WTC11 (cell line): ENCODE data around the gene TXNRD2. TPM values are rescaled to one million over a fixed set of nuclear protein-coding genes. Genes with fewer than 3 reads are reported as not detected.
"Not testable (repeated sequence)": the region's sequence is repeated elsewhere in the genome, so short reads cannot be mapped to it uniquely, and the experiment has no call there.

ENCODE experiments used
- ATAC-seq: fragments of 200-7000 bp; cut with Tn5 transposase; 2 replicates; pipeline ENCODE4 v1.10.0; 2021; ENCODE audit warnings: mild to moderate bottlenecking, moderate library complexity
- CTCF ChIA-PET: fragments of 300-600 bp; sonication (Branson Sonifier 250); formaldehyde crosslinking; loops from one replicate; lab custom pipeline; 2021; ENCODE audit warnings: antibody characterized with exemption; lab: Charles Lee
- POLR2A ChIA-PET: fragments of 350-600 bp; sonication (Branson Sonifier 250); formaldehyde crosslinking; loops from one replicate; lab custom pipeline; 2021; ENCODE audit warnings: antibody characterized with exemption; lab: Charles Lee
- DNase-seq: peaks from one replicate; pipeline ENCODE4 v3.0.0; 2021; ENCODE audit warnings: low spot score
- H3K27ac Mint-ChIP-seq: 2 replicates; pipeline ENCODE4 v1.8.0; 2021; ENCODE audit warnings: mixed read lengths
- H3K27me3 Mint-ChIP-seq: 2 replicates; pipeline ENCODE4 v1.8.0; 2021; ENCODE audit warnings: low read depth, mild to moderate bottlenecking, moderate library complexity, mixed read lengths
- H3K36me3 Mint-ChIP-seq: 2 replicates; pipeline ENCODE4 v1.8.0; 2021; ENCODE audit warnings: mixed read lengths
- H3K4me1 Mint-ChIP-seq: 2 replicates; pipeline ENCODE4 v1.8.0; 2022; ENCODE audit warnings: mixed read lengths
- H3K4me3 Mint-ChIP-seq: 2 replicates; pipeline ENCODE4 v1.8.0; 2021; ENCODE audit warnings: mild to moderate bottlenecking, moderate library complexity, mixed read lengths
- H3K9me3 Mint-ChIP-seq: 2 replicates; pipeline ENCODE4 v1.8.0; 2021; ENCODE audit warnings: mixed read lengths
- CREB1 ChIP-seq: sonication (generic); formaldehyde crosslinking; IDR thresholded peaks from 2 replicates; pipeline ENCODE4 v1.8.0; 2023; ENCODE audit warnings: mild to moderate bottlenecking, missing genetic modification reagents
- FOXK1 ChIP-seq: sonication (generic); formaldehyde crosslinking; IDR thresholded peaks from 2 replicates; pipeline ENCODE4 v1.8.0; 2022; ENCODE audit warnings: mild to moderate bottlenecking, moderate library complexity, missing genetic modification reagents
- KAT7 ChIP-seq: sonication (generic); formaldehyde crosslinking; IDR thresholded peaks from 2 replicates; pipeline ENCODE4 v1.8.1; 2023; ENCODE audit warnings: missing genetic modification reagents, mild to moderate bottlenecking, borderline replicate concordance
- NFE2L1 ChIP-seq: sonication (generic); formaldehyde crosslinking; IDR thresholded peaks from 2 replicates; pipeline ENCODE4 v1.8.1; 2023; ENCODE audit warnings: missing genetic modification reagents
- NFYB ChIP-seq: sonication (generic); formaldehyde crosslinking; conservative IDR thresholded peaks from 2 replicates; pipeline ENCODE4 v1.8.0; 2022; ENCODE audit warnings: low read depth, missing genetic modification reagents
- NR3C1 ChIP-seq: sonication (generic); formaldehyde crosslinking; conservative IDR thresholded peaks from 2 replicates; pipeline ENCODE4 v1.8.1; 2023; ENCODE audit warnings: low read depth, mild to moderate bottlenecking, missing genetic modification reagents
- PRRX2 ChIP-seq: fragments of 250-450 bp; sonication (Bioruptor Pico); IDR thresholded peaks from 2 replicates; pipeline ENCODE4 v1.8.0; 2021; ENCODE audit warnings: mild to moderate bottlenecking
- SMAD3 ChIP-seq: sonication (generic); formaldehyde crosslinking; IDR thresholded peaks from 2 replicates; pipeline ENCODE4 v1.8.0; 2022; ENCODE audit warnings: missing genetic modification reagents, mild to moderate bottlenecking, borderline replicate concordance
- STAT6 ChIP-seq: sonication (generic); formaldehyde crosslinking; conservative IDR thresholded peaks from 2 replicates; pipeline ENCODE4 v1.8.1; 2023; ENCODE audit warnings: mild to moderate bottlenecking, low read depth, missing genetic modification reagents, moderate library complexity
- TEAD4 ChIP-seq: sonication (generic); formaldehyde crosslinking; IDR thresholded peaks from 2 replicates; pipeline ENCODE4 v1.8.0; 2022; ENCODE audit warnings: mild to moderate bottlenecking, missing genetic modification reagents
- ZNF121 ChIP-seq: sonication (generic); formaldehyde crosslinking; IDR thresholded peaks from 2 replicates; pipeline ENCODE4 v1.8.0; 2023; ENCODE audit warnings: missing genetic modification reagents
- ZNF138 ChIP-seq: sonication (generic); formaldehyde crosslinking; conservative IDR thresholded peaks from 2 replicates; pipeline ENCODE4 v1.8.1; 2022; ENCODE audit warnings: mild to moderate bottlenecking, moderate library complexity, missing genetic modification reagents
- ZNF671 ChIP-seq: fragments of 250-450 bp; sonication (Bioruptor Pico); IDR thresholded peaks from 2 replicates; pipeline ENCODE4 v1.8.0; 2021; ENCODE audit warnings: mild to moderate bottlenecking
- total RNA-seq: library from RNA; stranded (reverse); gene quantifications from 3 replicates; pipeline ENCODE4 v1.2.3, GENCODE V29; 2021
- TF ChIP-seq, protein P1 (sequence below): sonication (generic); formaldehyde crosslinking; IDR thresholded peaks from 2 replicates; pipeline ENCODE4 v1.8.0; 2022; ENCODE audit warnings: missing genetic modification reagents
- TF ChIP-seq, protein P2 (sequence below): fragments of 250-450 bp; sonication (Bioruptor Pico); IDR thresholded peaks from 2 replicates; pipeline ENCODE4 v1.8.0; 2021; ENCODE audit warnings: mild to moderate bottlenecking
- TF ChIP-seq, protein P3 (sequence below): sonication (generic); formaldehyde crosslinking; IDR thresholded peaks from 2 replicates; pipeline ENCODE4 v1.8.1; 2023; ENCODE audit warnings: mild to moderate bottlenecking, missing genetic modification reagents, borderline replicate concordance
- TF ChIP-seq, protein P4 (sequence below): sonication (generic); formaldehyde crosslinking; IDR thresholded peaks from 2 replicates; pipeline ENCODE4 v1.8.1; 2023; ENCODE audit warnings: mild to moderate bottlenecking, missing genetic modification reagents, moderate library complexity

The TXNRD2 gene
- total RNA-seq, 1 experiment from 2014 or later = 15.9 TPM

- H3K4me3 Mint-ChIP-seq, H3K36me3 Mint-ChIP-seq, H3K27ac Mint-ChIP-seq, H3K9me3 Mint-ChIP-seq, ATAC-seq, POLR2A ChIA-PET, DNase-seq, H3K4me1 Mint-ChIP-seq, H3K27me3 Mint-ChIP-seq: not testable (repeated sequence)
- CTCF ChIA-PET = interaction anchor here (1.0 to 2.2 kb wide), 4 partner anchors 31 to 127 kb away, joined by 3 to 10 read pairs (median 4); no protein-coding TSS in a partner anchor
- peak; percentile 63; the same call in 1 of the 2 replicates for TF ChIP-seq ZNF121
Observed at GRCh38 chr22:19831979-19832378, 109.6 kb downstream of the TXNRD2 start.

DNA sequence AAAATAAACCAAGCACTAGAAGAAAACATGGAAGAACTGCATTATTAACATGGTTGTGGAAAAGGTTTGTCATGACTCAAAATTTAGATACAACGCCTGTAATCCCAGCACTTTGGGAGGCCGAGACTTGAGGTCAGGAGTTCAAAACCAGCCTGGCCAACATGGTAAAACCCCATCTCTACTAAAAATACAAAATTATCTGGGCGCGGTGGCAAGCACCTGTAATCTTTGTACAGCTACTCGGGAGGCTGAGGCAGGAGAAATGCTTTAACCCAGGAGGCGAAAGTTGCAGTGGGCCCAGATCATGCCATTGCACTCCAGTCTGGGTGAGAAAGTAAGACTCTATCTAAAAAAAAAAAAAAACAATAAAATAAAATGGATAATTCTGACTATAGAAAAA lies 110.6 kb downstream of the TXNRD2 start:
- POLR2A ChIA-PET = no interaction called here
- CTCF ChIA-PET = interaction anchor here (2.2 kb wide), 1 partner anchor 100 kb away, joined by 10 read pairs; no protein-coding TSS in a partner anchor

More for the DNA sequence above, 110.6 kb downstream of the TXNRD2 start:
- H3K9me3 Mint-ChIP-seq = peaks cover 11% of the 10 kb centered on the region
- 0 out of 2 replicates have a peak, but pooled peaks cover 3% of the 10 kb centered on the region for H3K36me3 Mint-ChIP-seq
- H3K4me1 Mint-ChIP-seq = no peaks in the 10 kb centered on the region
- H3K27ac Mint-ChIP-seq = no peak overlapping the region
- DNase-seq = no peak
- ATAC-seq = no peak
- no peak overlapping the region for H3K4me3 Mint-ChIP-seq
- TF ChIP-seq SMAD3 (CRISPR knock-in tag) (no peak), ZNF671 (CRISPR knock-in tag) (no peak), FOXK1 (no peak), CREB1 (CRISPR knock-in tag) (no peak), NFE2L1 (CRISPR knock-in tag) (no peak), NFYB (CRISPR knock-in tag) (no peak), TEAD4 (CRISPR knock-in tag) (no peak), STAT6 (CRISPR knock-in tag) (no peak), ZNF138 (CRISPR knock-in tag) (no peak), KAT7 (CRISPR knock-in tag) (no peak), NR3C1 (CRISPR knock-in tag) (no peak), PRRX2 (CRISPR knock-in tag) (no peak)
- TF ChIP-seq, protein P1, sequence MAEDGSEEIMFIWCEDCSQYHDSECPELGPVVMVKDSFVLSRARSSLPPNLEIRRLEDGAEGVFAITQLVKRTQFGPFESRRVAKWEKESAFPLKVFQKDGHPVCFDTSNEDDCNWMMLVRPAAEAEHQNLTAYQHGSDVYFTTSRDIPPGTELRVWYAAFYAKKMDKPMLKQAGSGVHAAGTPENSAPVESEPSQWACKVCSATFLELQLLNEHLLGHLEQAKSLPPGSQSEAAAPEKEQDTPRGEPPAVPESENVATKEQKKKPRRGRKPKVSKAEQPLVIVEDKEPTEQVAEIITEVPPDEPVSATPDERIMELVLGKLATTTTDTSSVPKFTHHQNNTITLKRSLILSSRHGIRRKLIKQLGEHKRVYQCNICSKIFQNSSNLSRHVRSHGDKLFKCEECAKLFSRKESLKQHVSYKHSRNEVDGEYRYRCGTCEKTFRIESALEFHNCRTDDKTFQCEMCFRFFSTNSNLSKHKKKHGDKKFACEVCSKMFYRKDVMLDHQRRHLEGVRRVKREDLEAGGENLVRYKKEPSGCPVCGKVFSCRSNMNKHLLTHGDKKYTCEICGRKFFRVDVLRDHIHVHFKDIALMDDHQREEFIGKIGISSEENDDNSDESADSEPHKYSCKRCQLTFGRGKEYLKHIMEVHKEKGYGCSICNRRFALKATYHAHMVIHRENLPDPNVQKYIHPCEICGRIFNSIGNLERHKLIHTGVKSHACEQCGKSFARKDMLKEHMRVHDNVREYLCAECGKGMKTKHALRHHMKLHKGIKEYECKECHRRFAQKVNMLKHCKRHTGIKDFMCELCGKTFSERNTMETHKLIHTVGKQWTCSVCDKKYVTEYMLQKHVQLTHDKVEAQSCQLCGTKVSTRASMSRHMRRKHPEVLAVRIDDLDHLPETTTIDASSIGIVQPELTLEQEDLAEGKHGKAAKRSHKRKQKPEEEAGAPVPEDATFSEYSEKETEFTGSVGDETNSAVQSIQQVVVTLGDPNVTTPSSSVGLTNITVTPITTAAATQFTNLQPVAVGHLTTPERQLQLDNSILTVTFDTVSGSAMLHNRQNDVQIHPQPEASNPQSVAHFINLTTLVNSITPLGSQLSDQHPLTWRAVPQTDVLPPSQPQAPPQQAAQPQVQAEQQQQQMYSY = no peak
- TF ChIP-seq, protein P2, sequence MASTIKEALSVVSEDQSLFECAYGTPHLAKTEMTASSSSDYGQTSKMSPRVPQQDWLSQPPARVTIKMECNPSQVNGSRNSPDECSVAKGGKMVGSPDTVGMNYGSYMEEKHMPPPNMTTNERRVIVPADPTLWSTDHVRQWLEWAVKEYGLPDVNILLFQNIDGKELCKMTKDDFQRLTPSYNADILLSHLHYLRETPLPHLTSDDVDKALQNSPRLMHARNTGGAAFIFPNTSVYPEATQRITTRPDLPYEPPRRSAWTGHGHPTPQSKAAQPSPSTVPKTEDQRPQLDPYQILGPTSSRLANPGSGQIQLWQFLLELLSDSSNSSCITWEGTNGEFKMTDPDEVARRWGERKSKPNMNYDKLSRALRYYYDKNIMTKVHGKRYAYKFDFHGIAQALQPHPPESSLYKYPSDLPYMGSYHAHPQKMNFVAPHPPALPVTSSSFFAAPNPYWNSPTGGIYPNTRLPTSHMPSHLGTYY = no peak
- TF ChIP-seq, protein P3, sequence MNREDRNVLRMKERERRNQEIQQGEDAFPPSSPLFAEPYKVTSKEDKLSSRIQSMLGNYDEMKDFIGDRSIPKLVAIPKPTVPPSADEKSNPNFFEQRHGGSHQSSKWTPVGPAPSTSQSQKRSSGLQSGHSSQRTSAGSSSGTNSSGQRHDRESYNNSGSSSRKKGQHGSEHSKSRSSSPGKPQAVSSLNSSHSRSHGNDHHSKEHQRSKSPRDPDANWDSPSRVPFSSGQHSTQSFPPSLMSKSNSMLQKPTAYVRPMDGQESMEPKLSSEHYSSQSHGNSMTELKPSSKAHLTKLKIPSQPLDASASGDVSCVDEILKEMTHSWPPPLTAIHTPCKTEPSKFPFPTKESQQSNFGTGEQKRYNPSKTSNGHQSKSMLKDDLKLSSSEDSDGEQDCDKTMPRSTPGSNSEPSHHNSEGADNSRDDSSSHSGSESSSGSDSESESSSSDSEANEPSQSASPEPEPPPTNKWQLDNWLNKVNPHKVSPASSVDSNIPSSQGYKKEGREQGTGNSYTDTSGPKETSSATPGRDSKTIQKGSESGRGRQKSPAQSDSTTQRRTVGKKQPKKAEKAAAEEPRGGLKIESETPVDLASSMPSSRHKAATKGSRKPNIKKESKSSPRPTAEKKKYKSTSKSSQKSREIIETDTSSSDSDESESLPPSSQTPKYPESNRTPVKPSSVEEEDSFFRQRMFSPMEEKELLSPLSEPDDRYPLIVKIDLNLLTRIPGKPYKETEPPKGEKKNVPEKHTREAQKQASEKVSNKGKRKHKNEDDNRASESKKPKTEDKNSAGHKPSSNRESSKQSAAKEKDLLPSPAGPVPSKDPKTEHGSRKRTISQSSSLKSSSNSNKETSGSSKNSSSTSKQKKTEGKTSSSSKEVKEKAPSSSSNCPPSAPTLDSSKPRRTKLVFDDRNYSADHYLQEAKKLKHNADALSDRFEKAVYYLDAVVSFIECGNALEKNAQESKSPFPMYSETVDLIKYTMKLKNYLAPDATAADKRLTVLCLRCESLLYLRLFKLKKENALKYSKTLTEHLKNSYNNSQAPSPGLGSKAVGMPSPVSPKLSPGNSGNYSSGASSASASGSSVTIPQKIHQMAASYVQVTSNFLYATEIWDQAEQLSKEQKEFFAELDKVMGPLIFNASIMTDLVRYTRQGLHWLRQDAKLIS = no peak
- TF ChIP-seq, protein P4, sequence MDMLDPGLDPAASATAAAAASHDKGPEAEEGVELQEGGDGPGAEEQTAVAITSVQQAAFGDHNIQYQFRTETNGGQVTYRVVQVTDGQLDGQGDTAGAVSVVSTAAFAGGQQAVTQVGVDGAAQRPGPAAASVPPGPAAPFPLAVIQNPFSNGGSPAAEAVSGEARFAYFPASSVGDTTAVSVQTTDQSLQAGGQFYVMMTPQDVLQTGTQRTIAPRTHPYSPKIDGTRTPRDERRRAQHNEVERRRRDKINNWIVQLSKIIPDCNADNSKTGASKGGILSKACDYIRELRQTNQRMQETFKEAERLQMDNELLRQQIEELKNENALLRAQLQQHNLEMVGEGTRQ (CRISPR knock-in tag) = no peak
- TF ChIP-seq, all 79 proteins: peak for 0
- H3K27me3 Mint-ChIP-seq = no peaks in the 10 kb centered on the region
